NCI-H460 (cell line): ENCODE results near the gene MORN1. TPM values are rescaled to one million over a fixed set of nuclear protein-coding genes. Genes with fewer than 3 reads are reported as not detected.

ENCODE experiments used
- DNase-seq: peaks from one replicate; pipeline ENCODE4 v3.0.0-alpha.2; 2016; ENCODE audit warnings: low read depth; ENCODE audit errors: extremely low read depth
- total RNA-seq: library from RNA; depleted of rRNA; stranded (reverse); fragments of >200 nt; shearing (Covaris generic); gene quantifications from 2 replicates; pipeline ENCODE4 v1.2.3, GENCODE V29; 2014

MORN1 gene
- total RNA-seq, 1 experiment from 2014 or later = 12.2 TPM

DNA sequence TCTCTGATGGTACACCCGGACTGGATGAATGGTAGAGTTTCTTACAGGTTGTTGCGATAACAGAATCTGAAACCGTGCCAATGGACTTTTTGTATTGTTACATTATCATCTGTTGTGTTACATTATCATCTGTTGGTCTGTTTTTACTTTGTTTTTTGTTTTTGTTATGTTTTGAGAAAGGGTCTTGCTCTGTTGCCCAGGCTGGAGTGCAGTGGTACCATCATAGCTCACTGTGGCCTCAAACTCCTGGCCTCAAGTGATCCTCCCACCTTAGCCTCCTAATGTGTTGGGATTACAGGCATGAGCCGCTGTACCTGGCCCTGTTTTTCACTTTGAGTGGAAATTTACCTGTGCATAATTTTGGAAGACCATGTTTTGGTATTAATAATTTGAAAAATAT is 31.2 kb upstream of the MORN1 start:
- DNase-seq = no peak

DNA sequence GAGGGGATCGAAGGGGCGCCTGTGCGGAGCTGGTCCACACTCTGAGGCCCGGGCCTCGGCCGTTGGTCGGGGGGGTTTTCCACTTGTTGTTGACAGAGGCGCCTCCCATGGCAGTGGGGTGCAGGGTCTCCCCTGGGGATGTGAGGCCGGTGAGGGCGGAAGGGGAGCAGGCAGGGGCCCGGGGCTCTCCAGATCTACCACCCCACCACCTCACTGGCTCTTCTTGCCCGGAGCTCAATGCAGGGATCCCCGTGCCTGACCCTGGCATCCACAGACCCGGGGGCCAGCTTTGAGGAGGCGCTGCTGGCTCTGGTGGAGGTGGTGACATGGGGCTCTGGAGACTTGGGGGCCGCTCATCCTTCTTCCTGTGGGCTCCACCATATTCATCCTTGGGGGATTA is 28.1 kb upstream of the MORN1 start:
- no peak for DNase-seq

DNA sequence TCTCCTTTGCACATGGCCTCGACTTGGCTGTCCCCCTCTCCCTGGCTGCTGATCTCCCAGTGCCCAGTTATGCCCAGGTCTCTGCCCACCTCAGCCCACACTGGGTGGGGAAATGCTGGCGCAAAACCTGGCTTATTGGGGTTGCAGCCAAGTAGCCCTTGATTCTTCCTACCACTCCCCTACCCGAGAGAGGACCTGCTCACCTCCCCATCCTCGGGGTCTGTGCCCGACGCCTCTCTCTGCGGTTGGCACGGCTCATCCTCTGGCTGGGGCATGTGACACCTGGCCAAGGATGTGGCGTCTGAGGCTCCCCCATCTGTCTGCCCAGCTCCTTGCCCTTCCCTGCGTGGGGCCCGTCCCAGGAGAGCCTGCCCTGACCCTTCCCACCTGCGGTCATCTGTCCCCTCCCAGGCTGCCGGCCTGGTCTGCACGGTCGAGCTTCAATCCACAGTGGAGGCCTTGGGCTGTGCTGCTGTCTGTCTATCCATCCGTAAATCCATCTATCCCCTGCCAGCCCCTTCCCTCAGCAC is 27.5 kb upstream of the MORN1 start:
- DNase-seq = no peak

DNA sequence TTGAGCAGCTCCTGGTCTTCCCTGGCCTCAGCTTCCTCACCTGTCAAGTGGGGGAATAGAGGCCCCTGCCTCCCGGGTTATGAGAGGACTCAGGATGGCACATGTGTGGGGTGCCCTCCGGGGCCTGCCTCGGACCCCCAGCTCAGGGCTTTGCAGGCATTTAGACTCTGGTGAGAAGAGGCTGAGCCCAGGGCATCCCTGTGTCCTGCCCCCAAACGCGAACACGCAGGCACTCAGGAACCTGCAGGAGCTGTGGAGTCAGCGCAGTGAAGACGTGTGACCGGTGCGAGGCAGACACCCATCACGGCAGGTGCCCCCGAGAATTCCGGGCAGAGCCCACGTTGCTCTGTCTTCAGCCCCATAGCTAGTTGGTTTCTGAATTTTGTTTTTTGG is 26.5 kb upstream of the MORN1 start:
- DNase-seq = no peak

DNA sequence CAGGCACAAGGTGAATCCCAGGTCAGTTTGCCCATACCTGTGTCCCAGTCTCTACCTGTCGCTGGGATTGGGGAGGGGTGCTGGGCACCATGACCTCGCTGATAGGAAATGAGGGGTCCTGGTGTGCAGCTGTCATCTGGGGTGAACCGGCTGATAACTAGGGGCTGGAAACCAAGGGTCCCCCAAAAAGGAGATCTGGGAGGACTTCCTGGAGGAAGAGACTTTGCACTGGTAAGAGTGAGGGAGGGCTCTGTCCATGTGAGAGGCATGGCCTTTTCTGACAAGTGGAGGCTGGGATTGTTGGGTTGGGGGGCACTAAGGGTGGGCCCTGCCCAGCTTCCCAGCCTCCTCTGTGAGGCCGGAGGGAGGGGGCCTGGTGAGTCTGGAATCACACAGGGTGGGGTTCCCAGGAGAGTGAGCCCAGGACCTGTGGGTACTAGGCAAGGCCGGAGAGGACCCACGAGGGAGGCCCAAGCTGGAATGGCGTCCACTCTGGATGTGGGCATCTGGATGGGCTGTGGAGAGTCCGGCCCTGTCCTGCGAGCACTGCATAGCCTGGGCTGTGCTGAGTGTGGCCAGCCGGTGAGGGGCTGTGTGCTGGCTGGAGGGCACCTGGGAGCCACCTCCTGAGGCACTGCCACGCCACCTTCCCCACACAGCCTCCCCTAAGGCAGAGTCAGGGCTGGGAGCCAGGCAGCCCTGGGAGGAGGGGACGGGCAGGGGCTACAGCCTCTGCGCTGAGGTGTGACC is 25.9 kb upstream of the MORN1 start:
- no peak for DNase-seq

DNA sequence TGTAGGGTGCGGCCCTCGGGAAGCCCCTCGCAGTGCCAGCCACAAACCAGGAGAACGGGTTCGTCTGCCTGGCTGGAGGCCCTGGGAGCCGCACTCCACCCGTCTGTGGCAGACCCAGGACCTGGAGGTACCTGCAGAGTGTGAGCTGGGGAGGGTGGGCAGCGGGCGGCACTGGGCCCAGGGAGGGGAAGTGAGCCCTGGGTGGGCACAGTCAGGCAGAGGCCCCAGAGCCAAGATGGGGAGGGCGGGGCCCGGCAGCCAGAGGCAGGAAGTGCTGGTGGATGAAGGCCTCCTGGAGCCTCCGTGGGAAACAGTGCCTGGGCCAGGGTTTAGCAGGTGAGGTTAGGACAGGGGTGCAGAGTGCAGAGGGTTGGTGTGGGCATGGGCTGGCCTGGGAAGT is 25.0 kb upstream of the MORN1 start:
- no peak for DNase-seq

DNA sequence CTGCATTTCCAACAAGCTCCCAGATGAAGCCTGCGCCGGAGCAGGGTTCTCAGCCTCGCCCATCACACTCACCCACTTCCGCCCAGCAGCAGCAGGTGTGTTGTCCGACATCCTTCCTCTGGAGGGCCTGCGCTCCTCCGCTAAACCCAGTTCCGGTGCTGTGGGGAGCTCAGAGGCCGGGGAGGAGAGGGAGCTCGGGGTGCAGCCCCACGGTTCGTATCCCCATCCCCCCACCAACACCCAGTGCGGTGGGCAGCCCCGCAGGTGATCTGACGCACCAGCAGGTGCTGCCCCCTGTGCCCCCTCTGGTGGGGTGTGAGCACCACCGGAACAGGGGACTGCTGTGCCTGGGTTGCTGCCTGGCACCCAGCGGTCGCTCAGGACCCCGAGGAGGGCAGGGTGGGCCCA is 24.5 kb upstream of the MORN1 start:
- DNase-seq = no peak

DNA sequence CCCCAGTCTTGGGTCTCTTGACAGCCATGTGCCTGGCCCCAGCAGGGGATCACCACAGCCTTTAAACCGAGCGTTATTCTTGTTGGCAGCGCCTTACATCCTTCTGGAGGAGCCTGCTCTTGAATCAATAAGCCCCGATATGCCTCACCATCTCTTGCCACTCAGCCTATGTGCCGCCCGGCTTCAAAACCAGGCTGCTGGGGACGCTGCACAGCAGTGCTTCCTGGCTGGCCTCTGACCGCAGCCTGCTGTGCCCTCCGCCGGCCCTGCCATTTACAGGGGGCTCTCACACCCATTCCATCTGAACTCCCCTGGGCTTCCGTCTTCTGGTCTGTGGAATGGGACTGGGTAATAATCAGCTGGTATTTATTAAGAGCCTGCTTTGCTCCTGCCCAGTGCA is 24.0 kb upstream of the MORN1 start:
- no peak for DNase-seq

DNA sequence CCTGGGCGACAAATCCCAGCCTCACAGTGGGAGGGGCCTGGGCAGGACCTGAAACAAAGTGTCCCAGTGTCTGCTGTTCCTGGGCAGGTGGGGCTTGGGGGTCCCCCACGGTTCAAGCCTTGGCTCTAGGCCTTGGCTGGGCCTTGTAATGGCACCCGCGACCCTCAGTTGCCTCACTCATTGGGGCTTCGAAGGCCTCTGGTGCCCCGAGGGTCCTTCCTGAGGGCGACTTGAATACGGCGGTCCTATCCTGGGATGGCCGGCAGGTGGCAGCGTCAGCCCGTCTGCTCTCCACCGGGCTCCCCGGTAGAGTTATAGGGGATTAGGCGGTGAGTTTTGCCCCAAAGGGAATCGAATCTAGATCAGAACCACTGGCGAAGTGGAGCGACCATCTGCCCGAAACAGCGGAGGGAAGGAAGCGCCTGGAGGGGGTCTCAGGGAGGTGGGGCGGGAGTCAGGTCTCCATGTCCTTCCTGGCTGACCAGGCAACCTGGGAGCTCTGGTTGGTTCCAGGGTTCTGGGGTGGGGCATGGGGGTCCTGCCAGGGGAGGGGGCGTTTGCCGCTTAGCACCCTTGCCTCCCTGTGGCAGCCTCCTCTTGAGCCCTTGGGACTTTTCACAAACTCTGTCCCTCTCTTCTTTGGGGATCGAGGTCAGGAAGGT is 23.1 kb upstream of the MORN1 start:
- DNase-seq = peak; percentile 36

DNA sequence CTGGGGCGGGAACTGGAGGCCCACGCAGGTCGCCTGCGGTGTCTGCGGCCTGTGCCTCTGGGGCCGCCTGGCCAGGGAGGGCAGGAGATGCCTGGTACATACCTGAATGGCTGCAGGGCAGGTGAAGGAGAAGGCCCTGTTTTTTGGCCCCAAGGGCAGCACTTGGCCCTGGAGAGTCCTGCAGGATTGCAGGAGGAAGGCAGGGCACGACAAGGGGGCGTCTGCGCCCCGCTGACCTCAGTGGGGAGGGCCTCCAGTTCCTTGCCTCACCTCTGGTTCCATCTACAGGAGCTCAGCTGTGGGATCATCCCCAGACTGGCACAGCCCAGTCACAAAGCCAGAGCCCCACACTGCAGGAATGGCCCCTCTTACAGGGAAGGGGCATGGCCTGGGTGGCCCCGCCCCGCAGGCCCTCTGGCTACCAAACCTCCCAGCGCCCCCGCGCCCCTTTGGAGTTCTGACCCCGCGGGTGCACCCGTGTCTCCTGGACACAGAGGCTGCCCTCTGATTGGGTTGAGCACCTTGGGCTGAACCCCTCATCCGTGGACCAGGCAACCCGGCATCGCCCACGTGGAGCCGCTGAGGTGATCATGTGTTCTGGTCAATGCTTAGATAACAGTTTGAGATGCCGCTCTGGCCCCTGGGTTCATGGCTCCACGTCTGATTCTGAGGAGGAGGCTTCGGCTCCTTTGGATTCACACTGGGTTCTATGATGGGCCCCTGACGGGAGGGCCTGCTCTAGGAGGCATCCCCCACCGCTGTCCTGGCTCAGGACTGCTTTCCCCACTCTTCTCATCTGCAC is 22.3 kb upstream of the MORN1 start:
- DNase-seq = no peak

DNA sequence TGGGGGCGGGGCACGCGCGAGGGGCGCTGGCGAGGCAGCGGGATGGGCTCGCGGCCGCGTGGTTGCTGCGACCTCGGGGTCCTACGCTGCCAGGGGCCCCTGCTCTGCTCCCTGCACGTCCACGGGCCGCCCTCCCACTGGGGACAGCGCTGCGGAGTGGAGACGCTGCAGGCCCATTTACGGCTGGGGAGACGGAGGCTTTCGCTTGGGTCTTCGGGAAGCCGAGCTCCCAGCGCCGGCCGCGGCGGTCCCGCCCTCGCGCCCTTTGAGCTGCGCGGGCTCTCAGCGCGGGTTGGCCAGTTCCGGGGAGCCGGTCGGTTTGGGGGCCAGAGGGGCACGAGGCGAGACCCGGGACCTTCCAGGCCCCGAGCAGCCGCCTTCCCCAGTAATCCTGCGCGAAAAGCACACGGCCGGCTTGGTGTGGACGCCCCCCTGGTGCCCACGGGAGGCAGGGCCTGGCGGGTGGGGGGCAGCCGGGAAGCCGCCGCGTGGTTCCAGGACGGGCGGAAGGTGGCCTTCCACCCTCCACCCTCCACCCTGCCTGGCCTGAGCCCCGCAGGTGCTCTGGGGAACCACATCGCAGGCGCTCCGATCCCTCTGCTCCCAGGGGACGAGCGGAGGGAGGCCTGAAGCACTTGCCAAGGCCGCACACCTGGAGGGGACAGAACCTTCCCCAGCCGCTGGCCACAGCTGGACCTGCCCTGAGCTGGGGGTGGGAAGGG is 21.6 kb upstream of the MORN1 start:
- DNase-seq = no peak

DNA sequence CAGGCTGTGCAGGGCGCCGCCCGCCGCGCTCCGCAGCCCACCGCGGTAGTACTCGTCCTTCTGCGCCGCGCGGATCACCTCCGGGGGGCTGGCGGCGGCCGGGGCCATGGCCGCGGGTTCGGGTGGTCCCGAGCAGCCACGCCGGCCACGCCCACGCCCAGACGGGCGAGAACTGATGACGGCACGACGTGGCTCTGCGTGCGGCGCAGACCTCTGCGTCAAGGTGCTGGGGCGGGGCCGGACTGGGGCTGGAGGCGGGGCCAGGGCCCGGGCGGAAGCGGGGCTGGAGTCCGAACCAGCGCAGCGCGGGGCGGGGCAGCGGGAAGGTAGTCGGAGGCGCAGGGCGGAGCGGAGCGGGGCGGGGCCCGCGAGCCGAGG is 21.0 kb upstream of the MORN1 start, which contains the start of gene PEX10:
Gene PEX10, minus strand, starts transcription at position 170 of the 378 bp plus-strand sequence. Its CDS starts 62 bp downstream, at position 108.
- peak; percentile 92 for DNase-seq

DNA sequence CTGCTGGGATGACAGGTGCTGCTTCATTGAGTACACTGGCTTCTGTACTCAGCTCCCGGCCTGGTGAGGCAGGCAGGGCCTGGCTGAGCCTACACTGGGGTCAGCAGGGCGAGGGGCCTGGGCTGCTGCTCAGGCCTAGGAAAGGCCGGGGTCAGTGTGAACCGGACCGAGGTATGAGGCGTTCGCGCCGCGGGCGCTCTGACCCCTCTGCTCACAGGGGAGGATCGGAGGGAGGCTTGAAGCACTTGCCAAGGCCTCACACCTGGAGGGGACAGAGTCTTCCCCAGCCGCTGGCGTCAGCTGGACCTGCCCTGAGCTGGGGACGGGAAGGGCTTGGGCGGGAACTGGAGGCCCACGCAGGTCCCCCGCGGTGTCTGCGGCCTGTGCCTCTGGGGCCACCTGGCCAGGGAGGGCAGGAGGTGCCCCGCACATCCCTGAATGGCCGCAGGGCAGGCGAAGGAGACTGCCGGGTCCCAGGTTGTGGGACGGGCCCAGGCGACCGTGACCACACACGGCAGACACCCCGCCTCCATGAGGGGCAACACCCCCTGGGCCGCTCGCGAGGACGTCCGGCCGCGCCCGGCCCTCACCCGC is 20.5 kb upstream of the MORN1 start:
- DNase-seq = no peak

DNA sequence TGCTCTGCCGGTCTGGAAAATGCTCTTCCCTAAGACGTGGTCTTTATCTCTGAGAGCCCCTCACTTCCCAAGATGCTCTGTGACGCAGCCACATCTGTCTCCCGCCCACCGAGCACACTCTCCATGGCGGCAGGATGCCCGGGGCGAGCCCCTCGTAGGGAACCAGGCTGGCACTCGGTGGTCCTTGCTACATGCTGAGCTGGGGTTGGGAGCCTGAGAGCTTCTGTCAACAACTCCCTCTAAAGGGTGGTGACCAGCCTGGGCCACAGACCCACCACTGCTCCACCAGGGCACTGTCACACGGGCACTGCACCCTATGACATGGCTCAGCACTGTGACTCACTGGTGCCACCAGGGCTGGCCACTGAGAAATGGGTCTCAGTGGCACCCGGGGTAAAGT is 18.4 kb upstream of the MORN1 start:
- no peak for DNase-seq

DNA sequence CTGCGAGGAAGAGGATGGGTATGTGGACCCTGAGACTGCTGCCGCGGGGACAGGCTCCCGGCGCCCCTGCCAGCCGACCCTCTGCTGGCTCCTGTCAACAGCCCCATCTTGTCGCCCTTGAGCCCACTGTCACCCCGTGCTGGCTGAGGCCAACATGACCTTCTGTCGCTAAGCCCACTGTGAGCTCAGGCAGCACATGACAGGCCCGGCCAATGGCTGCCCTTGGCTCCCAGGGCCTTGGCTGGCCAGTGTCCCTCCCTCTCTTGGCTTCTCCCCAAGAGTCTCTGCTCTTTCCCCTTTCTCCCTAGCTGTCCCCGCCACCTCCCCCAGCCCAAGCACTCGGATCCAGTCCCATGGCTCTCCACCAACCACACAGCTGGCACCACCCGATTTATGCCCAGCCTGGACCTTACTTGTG is 17.5 kb upstream of the MORN1 start:
- no peak for DNase-seq

DNA sequence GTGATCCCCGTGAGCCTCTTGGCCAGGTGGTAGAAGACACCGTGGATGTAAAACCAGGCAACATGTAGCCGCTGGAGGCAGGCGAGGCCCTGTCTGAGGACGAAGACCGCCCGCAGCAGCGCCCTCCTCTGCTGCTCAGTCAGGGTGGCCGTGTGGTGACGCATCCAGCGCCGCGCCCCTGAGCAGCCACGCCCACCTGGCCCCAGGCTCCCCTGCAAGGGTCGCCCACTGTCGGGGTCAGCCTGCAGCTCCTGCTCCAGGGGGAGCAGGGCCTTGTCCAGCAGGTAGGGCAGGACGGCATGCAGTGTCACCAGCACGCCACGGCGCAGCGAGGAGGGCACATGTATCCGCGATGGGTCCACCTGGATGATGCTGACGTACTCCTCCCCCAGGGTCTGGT is 17.1 kb upstream of the MORN1 start:
- no peak for DNase-seq

DNA sequence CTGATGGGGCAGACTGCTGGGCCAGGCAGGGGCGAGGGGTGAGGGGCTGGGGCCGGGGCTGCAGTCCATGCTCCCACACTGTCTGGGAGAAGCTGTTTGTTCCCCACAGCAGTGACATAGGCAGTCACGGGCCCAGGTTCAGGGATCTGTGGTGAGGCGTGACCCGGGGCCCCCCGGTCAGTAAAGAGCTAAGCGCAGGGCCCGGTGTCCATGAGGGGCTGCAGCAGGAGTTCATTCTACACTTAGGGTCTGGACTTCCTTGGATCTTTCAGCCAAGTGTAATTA is 16.6 kb upstream of the MORN1 start:
- no peak for DNase-seq

DNA sequence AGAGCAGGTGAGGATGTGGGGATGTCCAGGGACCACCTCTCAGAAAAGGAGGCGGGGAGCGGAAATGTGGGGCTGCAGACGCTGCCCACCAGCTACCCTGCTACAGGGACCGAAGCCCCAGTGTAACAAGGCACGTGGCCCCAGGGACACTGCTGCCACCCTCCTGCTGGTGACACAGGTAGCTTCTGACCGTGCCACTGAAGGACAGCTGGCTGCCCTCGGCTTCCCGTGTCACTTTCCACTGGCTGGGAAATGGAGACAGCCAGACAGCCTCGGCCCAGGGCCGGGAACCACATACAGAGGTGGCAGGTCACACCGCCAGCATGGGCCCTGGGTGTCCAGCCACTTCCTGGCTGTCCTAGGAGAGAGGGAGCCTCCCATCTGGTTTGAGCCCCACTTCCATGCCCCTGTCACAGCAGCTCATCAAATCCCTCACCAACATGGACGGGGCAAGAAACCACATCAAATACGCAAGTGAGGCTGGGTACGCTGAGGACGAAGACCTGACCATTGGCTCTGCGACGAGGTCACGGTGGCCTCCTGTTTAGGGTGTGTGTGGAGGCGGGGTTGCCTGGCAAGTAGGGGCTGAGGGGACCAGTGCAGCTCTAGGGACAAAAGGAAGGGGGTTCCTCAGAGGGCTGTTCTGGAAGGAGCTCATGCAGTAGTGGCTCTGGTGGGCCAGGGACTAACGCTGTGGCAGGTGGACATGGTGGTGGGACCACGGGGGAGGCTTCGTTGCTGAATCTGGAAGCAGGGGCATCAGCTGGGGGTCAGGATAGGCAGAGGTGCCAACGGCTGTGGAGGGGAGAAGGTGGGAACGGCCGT is 16.0 kb upstream of the MORN1 start:
- no peak for DNase-seq

DNA sequence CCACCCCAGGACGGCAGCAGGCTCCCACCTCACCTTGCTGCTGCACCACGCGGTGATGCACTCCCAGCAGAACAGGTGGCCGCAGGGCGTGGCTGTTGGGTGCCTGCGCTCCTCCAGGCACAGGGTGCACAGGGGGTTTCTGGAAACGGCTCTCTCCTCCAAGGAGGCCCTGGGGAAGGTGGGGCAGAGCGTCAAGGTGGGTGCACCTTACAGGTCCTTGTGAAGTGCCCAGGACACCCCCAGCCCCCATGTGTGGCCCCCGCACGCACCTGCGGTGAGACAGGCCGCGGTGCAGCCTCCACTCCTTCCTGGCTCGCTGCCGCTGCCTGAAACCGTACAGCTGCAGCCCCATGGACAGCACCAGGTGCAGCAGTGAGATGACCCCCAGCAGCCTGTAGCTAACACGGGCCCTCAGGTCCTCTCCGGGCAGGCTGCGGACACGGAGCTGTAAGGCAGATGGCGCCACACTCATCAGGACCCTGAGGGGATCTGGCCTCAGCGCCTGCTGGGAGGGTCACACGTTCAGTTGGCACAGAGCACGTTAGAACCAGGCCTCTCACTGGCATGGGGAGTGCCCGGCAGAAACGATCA is 15.2 kb upstream of the MORN1 start:
- DNase-seq = no peak
